Measurements from ENCODE around the gene ZBED4.

- TF ChIP-seq EGR1 (IDR thresholded peaks at IDR 0.05; ENCODE audit: low read depth in 2 of 2), result no peak
- TF ChIP-seq CTCF (IDR thresholded peaks at IDR 0.05; ENCODE audit: low read depth, low read length, missing input control), result no peak
- no peak for TF ChIP-seq JUND (IDR thresholded peaks at IDR 0.05)
Measured at GRCh38 chr22:49899530-49899929, 45.9 kb downstream of the ZBED4 start.
